HEK293 (cell line): Measurements from ENCODE around the gene PGBD5.

Source experiments
- CTCF ChIA-PET: fragments of 350-600 bp; formaldehyde crosslinking; extraction: SDS; loops from one replicate; lab custom pipeline; 2021; ENCODE audit warnings: antibody characterized with exemption; lab: Yijun Ruan, JAX
- POLR2A ChIA-PET: fragments of 300-600 bp; formaldehyde crosslinking; extraction: SDS; loops from one replicate; lab custom pipeline; 2020; ENCODE audit warnings: antibody characterized with exemption, inconsistent platforms; lab: Yijun Ruan, JAX
- H3K27ac ChIP-seq: fragments of 200-500 bp; sonication (Bioruptor generic); 2 replicates; pipeline ENCODE4 v1.5.1; 2014; ENCODE audit warnings: low read depth, low read length, control low read depth, inconsistent platforms; ENCODE audit errors: extremely low read depth
- H3K36me3 ChIP-seq, 2 experiments: fragments of 200-500 bp in 1 of 2; sonication (Bioruptor generic) in 1 of 2; 1 replicate in 1 of 2; 2 replicates in 1 of 2; pipeline ENCODE4 v1.5.1; 2014 to 2017; ENCODE audit warnings: inconsistent platforms in 2 of 2, low read length in 2 of 2; ENCODE audit not compliant: control insufficient read depth in 2 of 2, insufficient read depth in 1 of 2
- H3K4me1 ChIP-seq: fragments of 200-500 bp; sonication (Bioruptor generic); 2 replicates; pipeline ENCODE4 v1.5.1; 2014; ENCODE audit warnings: mild to moderate bottlenecking, low read length, inconsistent platforms; ENCODE audit not compliant: control insufficient read depth, insufficient read depth
- H3K4me3 ChIP-seq: 2 replicates; pipeline ENCODE4 v1.5.1; 2011; ENCODE audit warnings: low read depth, mild to moderate bottlenecking, control low read depth, low read length, moderate library complexity
- H3K9me3 ChIP-seq: fragments of 200-500 bp; sonication (Bioruptor generic); 2 replicates; pipeline ENCODE4 v1.5.1; 2014; ENCODE audit warnings: low read depth, low read length, inconsistent platforms; ENCODE audit not compliant: control insufficient read depth, insufficient read depth
- AEBP2 ChIP-seq: fragments of 450-650 bp; formaldehyde crosslinking; IDR thresholded peaks from 2 replicates; pipeline ENCODE4 v1.5.1; 2016; ENCODE audit warnings: missing biosample characterization, missing genetic modification characterization, borderline replicate concordance
- FEZF1 ChIP-seq: fragments of 450-650 bp; formaldehyde crosslinking; IDR thresholded peaks from 2 replicates; pipeline ENCODE4 v1.5.1; 2016; ENCODE audit warnings: missing biosample characterization, missing genetic modification characterization
- KLF1 ChIP-seq: fragments of 450-650 bp; formaldehyde crosslinking; IDR thresholded peaks from 2 replicates; pipeline ENCODE4 v1.5.1; 2016; ENCODE audit warnings: missing biosample characterization, missing genetic modification characterization
- MYNN ChIP-seq: fragments of 450-650 bp; formaldehyde crosslinking; IDR thresholded peaks from 2 replicates; pipeline ENCODE4 v1.5.1; 2016; ENCODE audit warnings: missing biosample characterization, missing genetic modification characterization, borderline replicate concordance
- SALL2 ChIP-seq: fragments of 450-650 bp; formaldehyde crosslinking; IDR thresholded peaks from 2 replicates; pipeline ENCODE4 v1.5.0; 2017; ENCODE audit warnings: missing biosample characterization, mild to moderate bottlenecking, missing genetic modification characterization, borderline replicate concordance
- SP3 ChIP-seq: fragments of 450-650 bp; formaldehyde crosslinking; IDR thresholded peaks from 2 replicates; pipeline ENCODE4 v1.5.1; 2016; ENCODE audit warnings: missing biosample characterization, missing genetic modification characterization
- YY1 ChIP-seq: fragments of 450-650 bp; formaldehyde crosslinking; IDR thresholded peaks from 2 replicates; pipeline ENCODE4 v1.5.1; 2018; ENCODE audit warnings: missing biosample characterization, missing genetic modification characterization
- ZBTB8A ChIP-seq: fragments of 450-650 bp; formaldehyde crosslinking; IDR thresholded peaks from 2 replicates; pipeline ENCODE4 v1.5.1; 2016; ENCODE audit warnings: missing biosample characterization, missing genetic modification characterization
- ZFP69B ChIP-seq: fragments of 450-650 bp; formaldehyde crosslinking; IDR thresholded peaks from 2 replicates; pipeline ENCODE4 v1.5.1; 2016; ENCODE audit warnings: missing biosample characterization, missing genetic modification characterization
- ZNF121 ChIP-seq: fragments of 450-650 bp; formaldehyde crosslinking; IDR thresholded peaks from 2 replicates; pipeline ENCODE4 v1.5.1; 2016; ENCODE audit warnings: missing biosample characterization, missing genetic modification characterization
- ZNF23 ChIP-seq: fragments of 450-650 bp; formaldehyde crosslinking; IDR thresholded peaks from 2 replicates; pipeline ENCODE4 v1.5.1; 2016; ENCODE audit warnings: missing biosample characterization, missing genetic modification characterization, borderline replicate concordance
- ZNF248 ChIP-seq: fragments of 450-650 bp; formaldehyde crosslinking; IDR thresholded peaks from 2 replicates; pipeline ENCODE4 v1.5.1; 2017; ENCODE audit warnings: missing biosample characterization, missing genetic modification characterization
- ZNF426 ChIP-seq: fragments of 450-650 bp; formaldehyde crosslinking; IDR thresholded peaks from 2 replicates; pipeline ENCODE4 v1.5.1; 2017; ENCODE audit warnings: missing biosample characterization, missing genetic modification characterization, mild to moderate bottlenecking, inconsistent platforms, moderate library complexity
- ZNF571 ChIP-seq: fragments of 450-650 bp; formaldehyde crosslinking; IDR thresholded peaks from 2 replicates; pipeline ENCODE4 v1.5.0; 2017; ENCODE audit warnings: missing biosample characterization, missing genetic modification characterization
- ZNF629 ChIP-seq: fragments of 450-650 bp; formaldehyde crosslinking; IDR thresholded peaks from 2 replicates; pipeline ENCODE4 v1.5.1; 2017; ENCODE audit warnings: missing biosample characterization, missing genetic modification characterization
- ZNF645 ChIP-seq: fragments of 450-650 bp; formaldehyde crosslinking; IDR thresholded peaks from 2 replicates; pipeline ENCODE4; 2016; ENCODE audit warnings: missing biosample characterization, missing genetic modification characterization
- ZNF654 ChIP-seq: fragments of 450-650 bp; formaldehyde crosslinking; IDR thresholded peaks from 2 replicates; pipeline ENCODE4 v1.5.1; 2016; ENCODE audit warnings: low read depth, missing biosample characterization, missing genetic modification characterization
- ZNF664 ChIP-seq: fragments of 450-650 bp; formaldehyde crosslinking; IDR thresholded peaks from 2 replicates; pipeline ENCODE4 v1.5.1; 2016; ENCODE audit warnings: missing biosample characterization, missing genetic modification characterization
- ZNF677 ChIP-seq: fragments of 450-650 bp; IDR thresholded peaks from 2 replicates; pipeline ENCODE4 v1.5.0; 2018; ENCODE audit warnings: missing biosample characterization, mild to moderate bottlenecking, missing genetic modification characterization, moderate library complexity
- TF ChIP-seq, protein P1 (sequence below): fragments of 450-650 bp; formaldehyde crosslinking; IDR thresholded peaks from 2 replicates; pipeline ENCODE4 v1.5.1; 2016; ENCODE audit warnings: missing biosample characterization, missing genetic modification characterization
- TF ChIP-seq, protein P2 (sequence below): fragments of 450-650 bp; formaldehyde crosslinking; conservative IDR thresholded peaks from 2 replicates; pipeline ENCODE4 v1.5.1; 2016; ENCODE audit warnings: low read depth, missing biosample characterization, missing genetic modification characterization
- TF ChIP-seq, protein P3 (sequence below): fragments of 450-650 bp; formaldehyde crosslinking; IDR thresholded peaks from 2 replicates; pipeline ENCODE4 v1.5.1; 2016; ENCODE audit warnings: missing biosample characterization, missing genetic modification characterization

The PGBD5 gene

DNA sequence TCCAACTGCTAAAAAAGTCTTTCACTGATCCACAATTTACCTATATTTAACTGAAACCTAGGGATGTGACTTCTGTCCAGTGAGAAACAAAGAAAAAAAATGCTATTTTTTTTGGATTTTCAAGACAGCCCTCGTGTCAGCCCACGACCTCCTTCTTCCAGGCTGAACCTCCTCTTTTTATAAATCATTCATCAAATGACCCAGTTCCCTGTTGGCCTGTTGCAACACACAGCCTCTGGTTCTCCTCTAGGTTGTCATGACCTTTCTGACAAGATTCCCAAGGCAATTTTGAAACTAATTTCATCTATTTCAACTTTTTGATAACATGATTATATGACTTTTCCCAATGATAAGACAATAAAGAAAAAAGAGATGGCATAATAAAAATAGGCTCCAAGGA is 74.6 kb downstream of the PGBD5 start (continued):
- TF ChIP-seq, protein P1, sequence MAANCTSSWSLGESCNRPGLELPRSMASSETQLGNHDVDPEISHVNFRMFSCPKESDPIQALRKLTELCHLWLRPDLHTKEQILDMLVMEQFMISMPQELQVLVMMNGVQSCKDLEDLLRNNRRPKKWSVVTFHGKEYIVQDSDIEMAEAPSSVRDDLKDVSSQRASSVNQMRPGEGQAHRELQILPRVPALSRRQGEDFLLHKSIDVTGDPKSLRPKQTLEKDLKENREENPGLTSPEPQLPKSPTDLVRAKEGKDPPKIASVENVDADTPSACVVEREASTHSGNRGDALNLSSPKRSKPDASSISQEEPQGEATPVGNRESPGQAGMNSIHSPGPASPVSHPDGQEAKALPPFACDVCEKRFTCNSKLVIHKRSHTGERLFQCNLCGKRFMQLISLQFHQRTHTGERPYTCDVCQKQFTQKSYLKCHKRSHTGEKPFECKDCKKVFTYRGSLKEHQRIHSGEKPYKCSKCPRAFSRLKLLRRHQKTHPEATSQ (tag by site-specific recombination) = no peak
- TF ChIP-seq ZNF645 (tag by site-specific recombination) = no peak
- no peak for TF ChIP-seq ZBTB8A (tag by site-specific recombination)
- no peak for TF ChIP-seq ZNF426 (tag by site-specific recombination)

- Histone ChIP-seq H3K4me3 (no peak overlapping the region), H3K4me1 (no peaks in the 10 kb centered on the region), H3K27ac (no peak overlapping the region), H3K36me3 (peaks cover 0 to 7% of the 10 kb centered on the region in 2 experiments; a peak in 1 of 3 replicates), H3K9me3 (no peaks in the 10 kb centered on the region)
- TF ChIP-seq, protein P2, sequence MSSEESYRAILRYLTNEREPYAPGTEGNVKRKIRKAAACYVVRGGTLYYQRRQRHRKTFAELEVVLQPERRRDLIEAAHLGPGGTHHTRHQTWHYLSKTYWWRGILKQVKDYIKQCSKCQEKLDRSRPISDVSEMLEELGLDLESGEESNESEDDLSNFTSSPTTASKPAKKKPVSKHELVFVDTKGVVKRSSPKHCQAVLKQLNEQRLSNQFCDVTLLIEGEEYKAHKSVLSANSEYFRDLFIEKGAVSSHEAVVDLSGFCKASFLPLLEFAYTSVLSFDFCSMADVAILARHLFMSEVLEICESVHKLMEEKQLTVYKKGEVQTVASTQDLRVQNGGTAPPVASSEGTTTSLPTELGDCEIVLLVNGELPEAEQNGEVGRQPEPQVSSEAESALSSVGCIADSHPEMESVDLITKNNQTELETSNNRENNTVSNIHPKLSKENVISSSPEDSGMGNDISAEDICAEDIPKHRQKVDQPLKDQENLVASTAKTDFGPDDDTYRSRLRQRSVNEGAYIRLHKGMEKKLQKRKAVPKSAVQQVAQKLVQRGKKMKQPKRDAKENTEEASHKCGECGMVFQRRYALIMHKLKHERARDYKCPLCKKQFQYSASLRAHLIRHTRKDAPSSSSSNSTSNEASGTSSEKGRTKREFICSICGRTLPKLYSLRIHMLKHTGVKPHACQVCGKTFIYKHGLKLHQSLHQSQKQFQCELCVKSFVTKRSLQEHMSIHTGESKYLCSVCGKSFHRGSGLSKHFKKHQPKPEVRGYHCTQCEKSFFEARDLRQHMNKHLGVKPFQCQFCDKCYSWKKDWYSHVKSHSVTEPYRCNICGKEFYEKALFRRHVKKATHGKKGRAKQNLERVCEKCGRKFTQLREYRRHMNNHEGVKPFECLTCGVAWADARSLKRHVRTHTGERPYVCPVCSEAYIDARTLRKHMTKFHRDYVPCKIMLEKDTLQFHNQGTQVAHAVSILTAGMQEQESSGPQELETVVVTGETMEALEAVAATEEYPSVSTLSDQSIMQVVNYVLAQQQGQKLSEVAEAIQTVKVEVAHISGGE (tag by site-specific recombination) = no peak
- TF ChIP-seq ZFP69B (no peak), SALL2 (tag by site-specific recombination) (no peak), ZNF629 (tag by site-specific recombination) (no peak)
- ChIA-PET POLR2A (interaction anchor here (0.8 kb wide), 1 partner anchor 240 kb away, joined by 8 read pairs; no protein-coding TSS in a partner anchor), CTCF (no interaction called here)
Measured at GRCh38 chr1:230350208-230350921, 75.8 kb downstream of the PGBD5 start.

- no peak overlapping the region for H3K27ac ChIP-seq
- ChIA-PET POLR2A (no interaction called here), CTCF (interaction anchor here (0.5 to 1.1 kb wide), 2 partner anchors 16 to 103 kb away, joined by 3 read pairs; no protein-coding TSS in a partner anchor)
- no peak for TF ChIP-seq ZNF571 (tag by site-specific recombination)
- TF ChIP-seq ZNF645 (tag by site-specific recombination) = no peak
- no peak for TF ChIP-seq ZNF248 (tag by site-specific recombination)
- no peak for TF ChIP-seq ZNF23 (tag by site-specific recombination)
- no peak for TF ChIP-seq KLF1 (tag by site-specific recombination)
- TF ChIP-seq ZNF654 = no peak
- no peak for TF ChIP-seq YY1 (tag by site-specific recombination)
- no peak for TF ChIP-seq SP3 (tag by site-specific recombination)
- TF ChIP-seq AEBP2 = no peak
- no peak for TF ChIP-seq MYNN (tag by site-specific recombination)
- TF ChIP-seq ZNF677 = no peak
- TF ChIP-seq ZNF121 (tag by site-specific recombination) = no peak
- TF ChIP-seq, protein P3, sequence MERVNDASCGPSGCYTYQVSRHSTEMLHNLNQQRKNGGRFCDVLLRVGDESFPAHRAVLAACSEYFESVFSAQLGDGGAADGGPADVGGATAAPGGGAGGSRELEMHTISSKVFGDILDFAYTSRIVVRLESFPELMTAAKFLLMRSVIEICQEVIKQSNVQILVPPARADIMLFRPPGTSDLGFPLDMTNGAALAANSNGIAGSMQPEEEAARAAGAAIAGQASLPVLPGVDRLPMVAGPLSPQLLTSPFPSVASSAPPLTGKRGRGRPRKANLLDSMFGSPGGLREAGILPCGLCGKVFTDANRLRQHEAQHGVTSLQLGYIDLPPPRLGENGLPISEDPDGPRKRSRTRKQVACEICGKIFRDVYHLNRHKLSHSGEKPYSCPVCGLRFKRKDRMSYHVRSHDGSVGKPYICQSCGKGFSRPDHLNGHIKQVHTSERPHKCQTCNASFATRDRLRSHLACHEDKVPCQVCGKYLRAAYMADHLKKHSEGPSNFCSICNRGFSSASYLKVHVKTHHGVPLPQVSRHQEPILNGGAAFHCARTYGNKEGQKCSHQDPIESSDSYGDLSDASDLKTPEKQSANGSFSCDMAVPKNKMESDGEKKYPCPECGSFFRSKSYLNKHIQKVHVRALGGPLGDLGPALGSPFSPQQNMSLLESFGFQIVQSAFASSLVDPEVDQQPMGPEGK (tag by site-specific recombination) = no peak
- TF ChIP-seq ZNF664 (tag by site-specific recombination) = no peak
- TF ChIP-seq ZFP69B = no peak
- no peak for TF ChIP-seq FEZF1 (tag by site-specific recombination)
Measured at GRCh38 chr1:230349020-230349393, 77.1 kb downstream of the PGBD5 start.

More at GRCh38 chr1:230349020-230349393, 77.1 kb downstream of the PGBD5 start:
- Histone ChIP-seq H3K9me3 (no peaks in the 10 kb centered on the region), H3K4me3 (no peak overlapping the region), H3K36me3 (peaks cover 0 to 7% of the 10 kb centered on the region in 2 experiments; a peak in 1 of 3 replicates), H3K4me1 (no peaks in the 10 kb centered on the region)
